Esophagus squamous epithelium (tissue), 4 donors: ENCODE data around the gene APPBP2.

Source experiments
- POLR2A ChIP-seq, 4 donors: fragments of 450-650 bp; IDR thresholded peaks; one replicate each; pipeline ENCODE4 v1.6.1; 2017; ENCODE audit warnings: antibody characterized with exemption in 4 of 4, mild to moderate bottlenecking in 4 of 4, moderate library complexity in 3 of 4
- TF ChIP-seq, protein P1 (sequence below), 6 experiments: fragments of 450-650 bp in 4 of 6; fragments of 200-600 bp in 2 of 6; sonication (generic) in 2 of 6; IDR thresholded peaks; one replicate each; pipeline ENCODE4 v1.5.1; 2016 to 2019; ENCODE audit warnings: antibody characterized with exemption in 6 of 6, mild to moderate bottlenecking in 4 of 6, moderate library complexity in 4 of 6

DNA sequence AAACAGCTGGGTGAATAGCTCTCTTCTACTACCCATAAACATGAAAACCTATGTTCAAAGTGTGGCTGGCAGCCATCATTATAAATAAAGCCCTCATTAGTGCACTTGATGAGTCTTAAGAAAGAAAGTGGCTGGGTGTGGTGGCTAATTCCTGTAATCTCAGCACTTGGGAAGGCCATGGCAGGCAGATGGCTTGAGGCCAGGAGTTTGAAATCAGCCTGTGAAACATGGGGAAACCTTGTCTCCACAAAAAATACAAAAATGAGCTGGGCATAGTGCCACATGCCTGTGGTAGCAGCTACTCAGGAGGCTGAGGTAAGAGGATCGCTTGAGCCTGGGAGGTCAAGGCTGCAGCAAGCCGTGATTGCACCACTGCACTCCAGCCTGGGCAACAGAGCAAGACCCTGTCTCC lies 28.3 kb upstream of the APPBP2 start:
- TF ChIP-seq, protein P1, sequence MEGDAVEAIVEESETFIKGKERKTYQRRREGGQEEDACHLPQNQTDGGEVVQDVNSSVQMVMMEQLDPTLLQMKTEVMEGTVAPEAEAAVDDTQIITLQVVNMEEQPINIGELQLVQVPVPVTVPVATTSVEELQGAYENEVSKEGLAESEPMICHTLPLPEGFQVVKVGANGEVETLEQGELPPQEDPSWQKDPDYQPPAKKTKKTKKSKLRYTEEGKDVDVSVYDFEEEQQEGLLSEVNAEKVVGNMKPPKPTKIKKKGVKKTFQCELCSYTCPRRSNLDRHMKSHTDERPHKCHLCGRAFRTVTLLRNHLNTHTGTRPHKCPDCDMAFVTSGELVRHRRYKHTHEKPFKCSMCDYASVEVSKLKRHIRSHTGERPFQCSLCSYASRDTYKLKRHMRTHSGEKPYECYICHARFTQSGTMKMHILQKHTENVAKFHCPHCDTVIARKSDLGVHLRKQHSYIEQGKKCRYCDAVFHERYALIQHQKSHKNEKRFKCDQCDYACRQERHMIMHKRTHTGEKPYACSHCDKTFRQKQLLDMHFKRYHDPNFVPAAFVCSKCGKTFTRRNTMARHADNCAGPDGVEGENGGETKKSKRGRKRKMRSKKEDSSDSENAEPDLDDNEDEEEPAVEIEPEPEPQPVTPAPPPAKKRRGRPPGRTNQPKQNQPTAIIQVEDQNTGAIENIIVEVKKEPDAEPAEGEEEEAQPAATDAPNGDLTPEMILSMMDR (IDR thresholded peaks at IDR 0.05), result no peak
- TF ChIP-seq POLR2A (IDR thresholded peaks at IDR 0.05), result no peak
